OCI-LY3 (cell line): Measurements from ENCODE around the gene PRUNE2.

Experiments used
- CTCF ChIP-seq: fragments of 200-600, 300-600 bp; sonication (generic); IDR thresholded peaks from 2 replicates; pipeline ENCODE4 v1.5.1; 2014; ENCODE audit warnings: antibody characterized with exemption, low read length, low read depth
- EZH2phosphoT487 ChIP-seq: fragments of 200-600 bp; shearing (Covaris generic); IDR thresholded peaks from 2 replicates; pipeline ENCODE4 v1.6.1; 2018; ENCODE audit warnings: antibody characterized with exemption, mixed run types, low read depth

- no peak for TF ChIP-seq CTCF
- no peak for TF ChIP-seq EZH2phosphoT487
These were observed 278.9 kb downstream of the PRUNE2 start for GRCh38 chr9:76626980-76627379.
